WI38 (cell line): ENCODE results near the gene DUSP8.

Experiments
- H3K4me3 ChIP-seq: 2 replicates; pipeline ENCODE4 v1.5.1; 2011; ENCODE audit warnings: low read depth, mild to moderate bottlenecking, control low read depth, low read length
- CTCF ChIP-seq: IDR thresholded peaks from 2 replicates; pipeline ENCODE4 v1.5.1; 2012; ENCODE audit warnings: low read depth, mild to moderate bottlenecking, control low read depth, low read length

The DUSP8 gene

GRCh38 chr11:1531449-1532013 lies 40.5 kb downstream of the DUSP8 start:
- TF ChIP-seq CTCF = no peak
- no peak overlapping the region for H3K4me3 ChIP-seq

DNA sequence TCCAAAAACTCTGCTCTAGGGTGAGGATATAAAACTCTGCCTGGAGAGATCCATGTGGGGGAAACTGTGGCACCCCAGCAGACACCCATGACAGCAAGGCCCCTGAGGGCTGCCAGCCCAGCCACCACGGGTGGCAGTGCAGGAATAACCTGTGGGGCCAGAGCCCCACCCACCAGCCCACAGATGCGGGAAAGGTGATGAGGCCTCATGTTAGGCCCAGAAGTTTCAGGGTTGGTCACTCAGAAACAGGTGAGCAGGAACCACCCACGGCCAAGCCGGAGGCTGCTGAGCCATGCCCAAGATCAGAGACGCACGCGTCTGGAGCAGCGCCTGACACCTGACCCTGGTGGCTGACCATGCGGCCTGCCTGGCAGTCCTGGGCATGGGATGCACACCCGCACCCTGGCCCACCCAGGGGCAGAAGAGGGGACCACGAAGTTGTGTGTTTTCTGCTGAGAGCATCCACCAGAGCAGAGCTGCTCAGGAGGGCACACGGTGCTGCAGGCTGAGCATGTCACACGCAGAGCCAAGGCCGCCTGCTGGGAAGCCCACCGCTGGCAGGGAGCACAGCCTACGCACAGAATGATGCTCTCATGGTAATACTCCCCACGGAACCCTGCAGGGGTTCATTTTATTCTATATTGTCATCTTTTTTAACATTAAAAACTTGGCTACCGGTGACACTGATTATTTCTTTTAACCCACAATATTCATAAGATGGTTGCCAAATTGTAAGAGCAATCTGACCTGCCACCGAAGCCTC lies 41.2 kb downstream of the DUSP8 start:
- H3K4me3 ChIP-seq = no peak overlapping the region
- no peak for TF ChIP-seq CTCF

DNA sequence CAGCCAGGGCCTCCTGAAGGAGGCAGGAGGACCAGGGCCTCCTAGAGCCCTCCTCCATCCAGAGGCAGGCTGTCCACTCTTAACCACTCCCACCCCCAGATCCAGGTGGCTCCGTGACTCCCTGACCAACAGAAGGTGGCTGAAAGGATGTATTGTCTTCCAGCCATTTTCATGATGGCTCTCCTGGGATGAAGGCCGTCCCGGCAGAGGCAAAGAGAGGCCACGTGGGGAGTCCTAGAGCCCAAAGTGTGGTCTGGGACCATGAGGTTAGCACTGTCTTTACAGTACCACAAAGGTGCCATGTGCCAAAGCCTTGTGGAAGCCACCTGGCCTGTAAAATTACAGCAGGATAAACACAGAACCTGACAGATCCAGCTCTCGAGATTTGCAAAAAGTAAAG lies 42.3 kb downstream of the DUSP8 start:
- TF ChIP-seq CTCF = no peak
- H3K4me3 ChIP-seq = no peak overlapping the region

- TF ChIP-seq CTCF = no peak
- H3K4me3 ChIP-seq = no peak overlapping the region
Measured at GRCh38 chr11:1529286-1529685, 42.8 kb downstream of the DUSP8 start.

- no peak for TF ChIP-seq CTCF
- no peak overlapping the region for H3K4me3 ChIP-seq
Measured at GRCh38 chr11:1528710-1529109, 43.4 kb downstream of the DUSP8 start.

DNA sequence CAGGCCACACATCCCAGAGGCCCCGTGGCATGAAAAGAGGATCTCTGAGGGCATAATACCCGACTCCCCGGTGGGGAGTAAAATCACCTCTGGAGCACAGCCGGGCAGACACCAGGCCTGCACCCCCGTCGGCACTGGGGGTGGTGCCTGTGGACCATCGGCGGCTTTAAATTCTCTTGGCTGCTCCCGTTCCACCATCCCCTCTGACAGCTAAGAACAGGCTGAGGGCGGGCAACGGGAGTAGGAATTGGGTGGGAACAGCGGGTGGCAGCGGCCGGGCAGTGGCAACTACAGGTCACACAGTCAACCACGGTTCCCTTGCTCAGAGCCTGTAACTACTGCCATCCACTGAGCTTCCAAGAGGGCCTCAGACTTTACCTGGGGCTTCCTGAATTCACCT lies 45.3 kb downstream of the DUSP8 start:
- TF ChIP-seq CTCF = no peak

DNA sequence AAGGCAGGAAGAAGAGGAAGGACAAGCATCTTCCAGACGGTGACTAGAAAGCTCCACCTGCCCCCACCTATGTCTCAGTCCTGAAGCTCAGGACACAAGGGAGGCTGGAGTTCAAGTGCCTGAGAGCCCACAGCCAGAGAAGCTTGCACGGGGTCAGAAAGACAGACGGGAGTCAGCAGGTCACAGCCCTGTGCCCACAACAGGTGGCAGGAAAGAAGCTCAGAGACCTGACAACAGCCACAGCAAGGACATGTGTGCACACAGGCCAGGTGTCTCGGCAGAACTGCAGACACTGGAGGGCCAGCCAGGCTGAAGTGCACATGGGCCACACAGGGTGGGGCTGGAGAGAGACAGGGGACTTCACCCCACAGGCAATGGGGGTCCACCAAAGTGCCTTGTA lies 48.3 kb downstream of the DUSP8 start:
- no peak for TF ChIP-seq CTCF
- no peak overlapping the region for H3K4me3 ChIP-seq

More for the DNA sequence above, 45.3 kb downstream of the DUSP8 start:
- no peak overlapping the region for H3K4me3 ChIP-seq
